Muscle layer of colon (tissue), 2 donors: ENCODE measurements around the gene GRAMD4.

Experiments used
- H3K27ac ChIP-seq: one replicate; pipeline ENCODE4 v1.7.0; 2013; ENCODE audit warnings: low read depth, mild to moderate bottlenecking, low read length, moderate library complexity
- H3K27me3 ChIP-seq, 2 donors: one replicate each; pipeline ENCODE4 v1.7.0; 2013; ENCODE audit warnings: low read length in 2 of 2, mild to moderate bottlenecking in 2 of 2; ENCODE audit not compliant: insufficient read depth in 2 of 2, control insufficient read depth in 1 of 2
- H3K36me3 ChIP-seq: one replicate; pipeline ENCODE4 v1.7.0; 2013; ENCODE audit warnings: mild to moderate bottlenecking, low read length; ENCODE audit not compliant: insufficient read depth
- H3K4me1 ChIP-seq: one replicate; pipeline ENCODE4 v1.7.0; 2013; ENCODE audit warnings: mild to moderate bottlenecking, low read length; ENCODE audit not compliant: insufficient read depth
- H3K4me3 ChIP-seq, 2 donors: one replicate each; pipeline ENCODE4 v1.7.0; 2013; ENCODE audit warnings: low read length in 2 of 2, low read depth in 1 of 2, mild to moderate bottlenecking in 1 of 2, moderate library complexity in 1 of 2
- H3K9ac ChIP-seq: one replicate; pipeline ENCODE4 v1.7.0; 2013; ENCODE audit warnings: low read length
- H3K9me3 ChIP-seq: one replicate; pipeline ENCODE4 v1.7.0; 2013; ENCODE audit warnings: mild to moderate bottlenecking, low read length
- donor health status: abdominal sarcoma.
- donor health status: Adenocarcinoma of cecum.

Gene GRAMD4

DNA sequence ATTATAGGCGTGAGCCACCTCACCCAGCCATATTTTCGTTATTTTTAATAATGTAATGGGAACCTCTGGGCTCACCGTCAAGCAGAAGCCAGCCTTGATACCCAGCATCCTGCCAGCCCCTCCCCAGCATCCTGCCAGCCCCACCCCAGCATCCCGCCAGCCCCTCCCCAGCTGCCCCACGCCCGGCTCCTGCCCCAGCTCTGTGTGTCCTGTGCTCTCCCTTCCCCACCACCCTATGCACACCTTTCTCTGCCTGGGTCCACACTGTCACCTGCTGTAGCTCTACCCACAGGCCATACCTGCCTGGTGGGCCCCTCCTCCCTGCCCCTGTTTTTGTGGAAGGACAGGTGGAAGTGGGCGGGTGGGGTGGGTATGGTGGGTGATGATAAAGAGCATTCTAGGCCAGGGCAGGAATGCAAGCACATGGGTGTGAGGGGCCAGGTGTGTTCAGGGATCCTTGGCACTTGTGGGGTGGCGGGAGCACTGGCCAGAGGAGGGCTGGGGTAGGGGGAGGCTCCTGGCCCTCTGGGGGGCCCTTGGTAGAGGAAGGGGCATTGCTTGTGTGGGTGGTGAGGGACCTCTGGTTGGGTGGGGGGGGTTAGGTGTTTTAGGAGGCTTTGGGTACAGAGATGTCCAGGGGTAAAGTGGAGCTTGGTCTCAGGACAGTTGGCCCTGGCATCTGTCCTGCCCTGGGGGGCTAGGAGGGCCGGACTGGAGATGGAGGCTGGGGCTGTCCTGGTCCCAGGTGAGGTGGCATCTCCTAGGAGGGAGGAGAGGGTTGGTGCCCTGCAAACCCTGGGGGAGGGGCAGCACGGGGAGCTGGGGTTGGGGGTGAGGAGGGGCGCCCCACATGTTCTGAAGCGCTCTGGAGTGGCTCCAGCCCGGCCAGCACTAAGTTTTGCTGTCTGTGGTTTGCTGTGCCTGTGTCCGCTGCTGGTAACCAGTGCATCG, 25.9 kb upstream of the GRAMD4 start:
- Histone ChIP-seq H3K9ac (no peak overlapping the region), H3K9me3 (no peaks in the 10 kb centered on the region), H3K4me3 (no peak overlapping the region), H3K27ac (no peak overlapping the region), H3K36me3 (no peaks in the 10 kb centered on the region), H3K4me1 (peaks cover 5% of the 10 kb centered on the region), H3K27me3 (no peaks in the 10 kb centered on the region)

DNA sequence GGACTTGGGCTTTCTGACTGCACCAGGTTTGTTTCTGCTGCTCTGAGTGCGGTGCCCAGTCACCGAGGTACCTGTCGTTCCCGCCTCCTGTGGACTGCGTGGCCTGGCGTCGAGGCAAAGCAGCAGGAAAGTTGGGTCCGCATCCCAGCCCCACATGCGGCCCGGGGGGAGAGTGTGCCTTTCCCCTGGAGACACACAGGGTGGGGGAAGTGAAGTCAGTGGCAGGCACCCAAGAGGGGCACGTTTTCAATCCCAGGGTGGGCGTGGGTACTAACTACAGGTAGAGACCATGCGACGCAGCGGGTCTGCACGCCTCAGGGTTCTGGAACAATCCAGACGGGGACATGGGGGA, 25.3 kb upstream of the GRAMD4 start:
- H3K27ac ChIP-seq = no peak overlapping the region
- no peaks in the 10 kb centered on the region for H3K9me3 ChIP-seq
- no peaks in the 10 kb centered on the region for H3K27me3 ChIP-seq
- peaks cover 5% of the 10 kb centered on the region for H3K4me1 ChIP-seq
- H3K9ac ChIP-seq = no peak overlapping the region
- H3K36me3 ChIP-seq = no peaks in the 10 kb centered on the region
- no peak overlapping the region for H3K4me3 ChIP-seq

DNA sequence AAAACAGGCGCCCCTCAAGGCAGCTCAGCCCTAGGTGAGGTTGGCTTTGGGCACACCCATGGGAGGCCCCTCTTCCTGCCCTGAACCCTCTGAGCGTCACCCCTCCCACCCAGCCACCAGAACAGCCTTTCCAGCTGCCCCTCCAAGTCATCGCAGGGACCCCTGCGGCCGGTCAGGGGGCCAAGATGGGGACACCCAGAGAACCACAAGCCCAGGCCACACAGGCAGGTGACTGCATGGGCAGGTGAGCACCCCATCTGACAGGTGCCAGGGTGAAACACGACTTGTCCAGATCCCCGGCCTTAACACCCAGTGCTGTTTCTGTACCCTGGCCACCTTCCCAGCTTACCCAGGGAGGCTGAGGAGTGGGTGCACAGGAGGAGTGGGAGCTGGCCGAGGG, 24.6 kb upstream of the GRAMD4 start:
- Histone ChIP-seq H3K9ac (no peak overlapping the region), H3K4me3 (no peak overlapping the region), H3K4me1 (peaks cover 5% of the 10 kb centered on the region)

DNA sequence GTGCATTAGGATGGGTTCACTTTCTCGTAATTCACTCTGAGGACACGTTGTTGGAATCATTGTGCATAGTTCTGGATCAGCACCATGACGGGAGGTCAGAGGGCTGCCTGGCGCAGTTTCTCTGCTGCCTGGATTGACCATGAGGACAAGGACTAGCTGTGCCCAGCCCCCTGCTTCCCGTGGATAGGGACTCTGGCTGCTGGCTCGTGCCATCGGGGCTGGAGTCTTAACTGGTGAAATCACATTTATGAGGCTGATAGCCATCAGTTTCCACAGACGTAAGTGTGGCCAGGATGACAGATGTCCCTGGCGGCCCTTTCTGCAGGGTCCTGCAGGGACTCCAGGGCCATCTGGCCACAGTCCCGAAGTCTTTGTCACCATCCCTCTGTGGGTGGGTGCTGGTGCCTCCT, 24.1 kb upstream of the GRAMD4 start:
- Histone ChIP-seq H3K36me3 (no peaks in the 10 kb centered on the region), H3K27me3 (no peaks in the 10 kb centered on the region), H3K4me3 (no peak overlapping the region), H3K4me1 (peaks cover 5% of the 10 kb centered on the region), H3K9me3 (no peaks in the 10 kb centered on the region), H3K27ac (no peak overlapping the region), H3K9ac (no peak overlapping the region)

More for the DNA sequence above, 24.6 kb upstream of the GRAMD4 start:
- no peaks in the 10 kb centered on the region for H3K9me3 ChIP-seq
- no peaks in the 10 kb centered on the region for H3K36me3 ChIP-seq
- H3K27ac ChIP-seq = no peak overlapping the region
- no peaks in the 10 kb centered on the region for H3K27me3 ChIP-seq

DNA sequence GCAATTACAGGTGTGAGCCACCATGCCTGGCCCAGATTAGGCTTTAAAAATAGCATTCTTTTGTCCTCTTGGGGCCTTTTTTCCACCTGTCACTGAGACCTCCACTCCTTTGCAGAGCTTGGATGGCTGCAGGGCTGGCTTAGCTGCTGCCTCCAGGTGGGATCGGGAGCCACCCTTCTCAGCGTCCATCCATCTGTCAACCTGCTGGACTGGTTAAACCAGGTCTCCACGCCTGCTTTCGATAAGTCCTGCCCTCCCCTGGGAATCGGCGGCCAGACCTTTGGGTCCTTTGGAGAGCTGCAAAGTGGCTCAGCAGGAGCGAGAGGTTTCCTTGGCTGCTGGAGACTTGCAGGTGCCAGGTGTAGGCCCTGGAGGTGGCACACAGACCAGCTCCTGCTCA, 23.4 kb upstream of the GRAMD4 start:
- no peaks in the 10 kb centered on the region for H3K9me3 ChIP-seq
- no peak overlapping the region for H3K27ac ChIP-seq
- H3K9ac ChIP-seq = no peak overlapping the region
- H3K4me3 ChIP-seq = no peak overlapping the region
- H3K27me3 ChIP-seq = no peaks in the 10 kb centered on the region
- no peaks in the 10 kb centered on the region for H3K36me3 ChIP-seq
- peaks cover 5% of the 10 kb centered on the region for H3K4me1 ChIP-seq

DNA sequence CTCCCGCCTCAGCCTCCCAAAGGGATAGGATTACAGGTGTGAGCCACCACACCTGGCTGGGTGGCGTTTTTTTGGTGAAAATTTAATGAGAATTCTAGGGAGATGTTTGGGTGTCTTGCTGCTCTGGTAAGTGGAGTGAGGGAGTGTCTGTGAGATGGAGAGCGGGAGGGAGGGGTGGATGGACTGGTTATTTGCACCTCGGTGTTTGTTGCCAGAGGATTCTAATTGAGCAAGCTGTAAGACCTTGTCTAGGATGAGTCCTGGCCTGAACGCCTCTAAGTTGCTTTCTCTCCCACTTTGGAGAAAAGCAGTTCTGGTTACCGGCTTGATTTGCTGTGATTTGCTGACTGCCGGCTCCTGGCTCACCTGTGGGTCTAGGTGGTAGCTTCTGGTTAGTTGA, 22.0 kb upstream of the GRAMD4 start:
- Histone ChIP-seq H3K4me1 (peaks cover 5% of the 10 kb centered on the region), H3K9me3 (no peaks in the 10 kb centered on the region), H3K27ac (no peak overlapping the region), H3K27me3 (no peaks in the 10 kb centered on the region), H3K4me3 (no peak overlapping the region), H3K9ac (no peak overlapping the region), H3K36me3 (no peaks in the 10 kb centered on the region)

DNA sequence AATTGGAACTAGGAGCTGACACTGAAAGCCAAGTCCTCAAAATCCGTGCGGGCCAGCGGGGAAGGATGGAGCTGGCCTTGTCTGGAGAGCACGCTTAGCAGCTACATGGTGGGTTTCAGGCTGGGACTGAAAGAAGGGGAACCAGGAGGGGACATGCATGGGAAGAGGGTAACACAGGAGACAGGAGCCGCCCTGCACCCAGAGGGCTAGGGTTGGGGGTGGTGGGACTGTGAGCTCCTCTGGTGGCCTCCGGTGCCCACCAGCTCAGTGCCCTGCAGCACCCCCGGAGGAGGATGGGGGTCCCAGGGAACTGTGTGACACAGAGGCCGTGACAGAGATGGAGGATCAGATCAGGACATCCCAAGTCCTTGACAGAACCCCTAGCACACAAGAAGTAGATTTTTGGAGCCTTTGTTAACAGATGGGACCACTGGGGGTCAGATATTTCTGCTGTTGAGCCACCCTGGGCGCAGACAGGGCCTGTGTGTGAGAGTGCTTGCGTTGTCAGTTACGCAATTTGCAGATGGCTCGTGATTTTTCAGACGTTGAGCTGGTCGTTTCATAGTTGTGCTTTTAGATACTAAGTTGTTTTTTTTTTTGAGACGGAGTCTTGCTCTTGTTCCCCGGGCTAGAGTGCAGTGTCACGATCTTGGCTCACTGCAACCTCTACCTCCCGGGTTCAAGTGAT, 21.3 kb upstream of the GRAMD4 start:
- Histone ChIP-seq H3K9ac (no peak overlapping the region), H3K4me1 (peaks cover 5% of the 10 kb centered on the region), H3K4me3 (no peak overlapping the region), H3K36me3 (no peaks in the 10 kb centered on the region), H3K27me3 (no peaks in the 10 kb centered on the region), H3K9me3 (no peaks in the 10 kb centered on the region), H3K27ac (no peak overlapping the region)

DNA sequence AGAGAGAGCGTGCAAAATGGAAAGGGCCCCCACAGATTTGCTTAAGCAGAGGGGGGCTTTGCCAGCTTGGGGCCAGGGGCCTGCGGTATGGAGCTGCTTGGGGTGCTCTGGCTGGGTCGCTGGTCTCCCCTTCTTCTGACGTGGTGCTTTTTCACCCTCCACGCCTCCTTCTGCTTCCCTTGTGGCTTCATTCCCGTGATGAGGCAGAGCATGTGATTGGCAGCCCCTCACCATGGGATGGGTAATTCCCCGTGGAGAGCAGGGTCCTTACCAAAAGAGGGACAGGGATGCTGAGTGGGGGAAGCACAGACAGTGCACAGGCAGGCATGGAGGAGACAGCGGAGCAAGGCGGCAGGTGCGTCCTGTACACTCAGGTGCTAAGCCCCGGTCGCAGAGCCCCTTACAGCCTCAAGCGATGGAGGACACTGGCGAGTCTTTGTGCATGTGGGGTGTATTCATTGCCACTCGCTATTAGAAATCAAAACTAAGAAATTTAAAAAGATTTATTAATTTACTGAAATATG, 19.9 kb upstream of the GRAMD4 start:
- H3K4me3 ChIP-seq = no peak overlapping the region
- no peaks in the 10 kb centered on the region for H3K9me3 ChIP-seq
- H3K27me3 ChIP-seq = no peaks in the 10 kb centered on the region
- H3K4me1 ChIP-seq = peaks cover 5% of the 10 kb centered on the region
- H3K9ac ChIP-seq = no peak overlapping the region
- no peak overlapping the region for H3K27ac ChIP-seq
- no peaks in the 10 kb centered on the region for H3K36me3 ChIP-seq

DNA sequence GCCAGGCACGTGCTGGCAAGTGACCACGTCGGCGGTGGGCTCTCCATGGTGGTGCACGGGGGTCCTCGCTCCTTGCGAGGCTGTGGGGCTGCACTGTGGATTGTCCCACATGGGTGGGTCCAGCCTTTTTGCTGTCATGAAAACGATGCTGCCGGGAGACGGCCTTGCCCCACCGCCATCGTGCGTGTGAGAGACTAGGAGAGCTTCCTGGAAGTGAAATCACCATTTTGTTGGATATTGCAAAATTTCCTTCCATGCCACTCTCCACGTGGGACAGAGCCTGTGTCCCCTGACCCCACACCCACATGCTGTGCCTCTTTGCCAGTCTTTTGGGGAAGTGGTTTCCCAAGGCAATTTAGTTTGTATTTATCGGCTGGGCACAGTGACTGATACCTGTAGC, 18.2 kb upstream of the GRAMD4 start:
- no peaks in the 10 kb centered on the region for H3K9me3 ChIP-seq
- no peak overlapping the region for H3K4me3 ChIP-seq
- H3K27ac ChIP-seq = no peak overlapping the region
- H3K9ac ChIP-seq = no peak overlapping the region
- H3K4me1 ChIP-seq = no peaks in the 10 kb centered on the region
- H3K36me3 ChIP-seq = no peaks in the 10 kb centered on the region
- no peaks in the 10 kb centered on the region for H3K27me3 ChIP-seq

DNA sequence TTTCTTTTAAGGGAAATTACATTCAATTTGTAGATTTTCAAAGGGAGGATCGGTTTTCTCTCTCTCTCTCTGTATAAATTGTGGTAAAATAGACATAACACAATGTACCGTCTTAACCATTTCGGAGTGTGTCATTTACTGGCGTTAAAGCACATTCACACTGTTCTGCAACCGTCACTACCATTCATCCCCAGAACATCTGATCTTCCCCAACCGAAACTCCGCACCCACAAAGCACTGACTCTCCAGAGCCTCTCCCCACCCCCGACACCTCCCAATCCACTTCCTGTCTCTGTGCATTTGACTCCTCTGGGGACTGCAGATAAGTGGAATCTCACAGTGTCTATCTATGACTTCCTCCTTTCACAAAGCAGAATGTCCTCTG, 15.9 kb upstream of the GRAMD4 start:
- H3K27ac ChIP-seq = no peak overlapping the region

DNA sequence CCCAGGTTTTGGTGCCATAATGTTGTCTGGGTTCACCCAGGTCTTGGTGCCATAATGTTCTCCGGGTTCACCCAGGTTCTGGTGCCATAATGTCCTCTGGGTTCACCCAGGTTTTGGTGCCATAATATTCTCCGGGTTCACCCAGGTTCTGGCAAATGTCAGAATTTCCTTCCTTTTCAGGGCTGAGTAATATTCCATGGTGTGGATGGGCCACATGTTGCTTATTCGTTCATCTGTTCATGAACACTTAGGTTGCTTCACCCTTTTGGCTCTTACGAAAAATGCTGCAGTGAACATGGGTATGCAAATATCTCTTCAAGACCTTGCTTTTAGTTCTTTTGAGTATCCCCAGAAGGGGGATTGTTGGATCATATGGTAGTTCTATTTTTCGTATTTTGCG, 15.1 kb upstream of the GRAMD4 start:
- Histone ChIP-seq H3K27ac (no peak overlapping the region), H3K9me3 (no peaks in the 10 kb centered on the region), H3K27me3 (no peaks in the 10 kb centered on the region), H3K9ac (no peak overlapping the region), H3K4me3 (no peak overlapping the region), H3K4me1 (no peaks in the 10 kb centered on the region), H3K36me3 (no peaks in the 10 kb centered on the region)

More for the DNA sequence above, 15.9 kb upstream of the GRAMD4 start:
- Histone ChIP-seq H3K9ac (no peak overlapping the region), H3K27me3 (no peaks in the 10 kb centered on the region), H3K9me3 (no peaks in the 10 kb centered on the region), H3K36me3 (no peaks in the 10 kb centered on the region), H3K4me3 (no peak overlapping the region), H3K4me1 (no peaks in the 10 kb centered on the region)
